Tibial nerve (tissue), 4 donors: Measurements from ENCODE around the gene ZNF407.

Experiments
- CTCF ChIP-seq, 5 experiments: fragments of 200-600 bp in 3 of 5; fragments of 450-650 bp in 2 of 5; sonication (generic) in 3 of 5; IDR thresholded peaks; one replicate each; pipeline ENCODE4 v1.5.1; 2016 to 2019; ENCODE audit warnings: antibody characterized with exemption in 5 of 5, mild to moderate bottlenecking in 3 of 5, moderate library complexity in 2 of 5
- EP300 ChIP-seq, 2 donors: sonication (generic); formaldehyde crosslinking; IDR thresholded peaks; one replicate each; pipeline ENCODE4 v1.6.1; 2017; ENCODE audit warnings: antibody characterized with exemption in 2 of 2, mild to moderate bottlenecking in 1 of 2
- POLR2A ChIP-seq, 2 donors: fragments of 450-650 bp; IDR thresholded peaks; one replicate each; pipeline ENCODE4 v1.6.1; 2017; ENCODE audit warnings: antibody characterized with exemption in 2 of 2, mild to moderate bottlenecking in 2 of 2, moderate library complexity in 2 of 2

DNA sequence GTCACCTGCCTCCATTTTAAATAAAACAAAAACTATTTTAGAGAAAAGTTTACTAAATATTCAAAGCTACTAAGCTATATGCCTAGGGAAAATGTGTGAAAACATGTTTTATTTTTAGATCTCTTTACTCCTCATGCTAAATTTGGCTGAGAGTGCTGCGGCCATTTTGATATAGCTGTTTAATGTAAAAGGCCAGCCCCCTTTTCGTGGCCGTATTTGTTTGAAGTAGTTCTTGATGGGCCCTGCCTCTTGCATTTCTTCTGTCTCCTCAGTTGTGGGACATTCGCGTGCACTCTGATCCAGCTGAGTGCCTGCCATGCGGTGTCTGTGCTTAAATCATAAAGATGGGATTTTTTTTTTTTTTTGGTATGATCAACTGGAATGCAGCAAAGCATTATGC, 64.0 kb downstream of the ZNF407 start:
- no peak for TF ChIP-seq CTCF (IDR thresholded peaks at IDR 0.05)
- no peak for TF ChIP-seq EP300 (IDR thresholded peaks at IDR 0.05)
- no peak for TF ChIP-seq POLR2A (IDR thresholded peaks at IDR 0.05)
